ENCODE data around the gene IRX3. TPM values are rescaled to one million over a fixed set of nuclear protein-coding genes. Genes with fewer than 3 reads are reported as not detected.

IRX3 gene
- total RNA-seq, 4 donors from 2014 or later: 4.0 to 22.6 (median 8.9) TPM

DNA sequence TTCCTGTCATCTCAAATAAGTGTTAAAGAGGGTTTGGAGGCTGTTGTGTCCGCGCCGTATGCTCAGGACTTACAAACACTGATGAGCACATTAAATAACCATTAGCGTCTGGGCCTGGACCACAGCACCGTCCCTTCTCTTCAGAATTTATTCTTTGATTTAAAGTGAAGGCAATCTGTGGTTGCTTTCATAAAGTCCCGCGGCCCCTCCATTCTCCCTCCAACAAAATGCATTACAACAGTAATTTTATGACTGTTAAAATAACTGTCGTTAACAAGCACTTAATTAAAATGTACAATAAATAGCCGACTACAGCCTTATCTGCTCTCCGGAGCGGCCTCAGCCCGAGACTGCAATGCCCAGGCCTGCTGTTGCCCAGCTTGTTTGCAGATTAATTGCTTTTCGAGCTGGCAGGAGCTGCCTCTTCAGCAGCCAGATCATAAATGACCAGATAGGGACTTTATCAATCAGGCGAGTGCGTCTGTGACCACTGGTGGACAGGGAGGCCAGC lies 30.6 kb upstream of the IRX3 start:
- 93 to 94% methylated on average over 15 of the region's 15 CpGs for WGBS, 2 donors

DNA sequence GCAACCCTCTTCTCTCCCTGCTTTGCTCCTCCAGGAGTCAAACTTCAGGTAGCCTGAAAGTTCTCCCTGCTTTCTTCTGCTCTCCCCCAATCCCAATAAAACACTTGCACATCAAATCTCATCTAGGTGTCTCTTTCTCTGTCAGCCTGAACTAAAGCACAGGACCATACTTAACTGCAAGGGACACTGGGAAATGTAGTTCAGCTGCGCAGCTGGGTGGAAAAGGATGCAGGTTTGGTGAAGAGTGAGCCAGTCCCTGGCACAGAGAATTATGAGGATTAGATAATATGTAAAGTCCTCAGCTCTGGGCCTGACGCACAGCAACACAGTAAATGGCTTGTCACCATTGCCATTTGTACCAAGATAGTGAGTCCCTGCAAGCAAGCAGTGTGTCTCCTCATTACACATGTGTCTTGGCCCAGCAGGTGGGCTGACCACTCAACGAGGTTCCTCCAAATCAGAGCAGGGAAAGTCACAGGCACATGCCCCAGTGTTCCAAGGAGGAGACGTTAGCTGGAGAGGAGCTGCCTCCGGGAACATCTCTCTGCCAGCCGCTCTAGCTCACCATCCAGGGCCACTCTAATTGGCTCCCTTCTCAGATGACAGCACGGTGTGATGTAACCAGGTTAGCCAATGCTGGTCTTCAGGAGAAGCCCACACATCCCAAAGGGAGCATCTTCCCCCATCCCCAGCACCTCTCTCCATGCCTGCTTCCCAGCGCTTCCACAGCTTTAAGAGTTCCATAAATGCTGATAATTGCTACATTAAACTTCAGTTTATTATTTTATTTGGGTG lies 29.7 kb upstream of the IRX3 start:
- Histone ChIP-seq H3K27ac (no peak overlapping the region), H3K9me3 (no peaks in the 10 kb centered on the region), H3K4me1 (no peaks in the 10 kb centered on the region), H3K36me3 (no peaks in the 10 kb centered on the region), H3K4me3 (replicated peaks in 1 of 3) (no peak overlapping the region), H3K27me3 (no peaks in the 10 kb centered on the region)
- intact Hi-C loops (cut with DNase I): no loop called here
- DNase-seq: no peak
- TF ChIP-seq, protein P1, sequence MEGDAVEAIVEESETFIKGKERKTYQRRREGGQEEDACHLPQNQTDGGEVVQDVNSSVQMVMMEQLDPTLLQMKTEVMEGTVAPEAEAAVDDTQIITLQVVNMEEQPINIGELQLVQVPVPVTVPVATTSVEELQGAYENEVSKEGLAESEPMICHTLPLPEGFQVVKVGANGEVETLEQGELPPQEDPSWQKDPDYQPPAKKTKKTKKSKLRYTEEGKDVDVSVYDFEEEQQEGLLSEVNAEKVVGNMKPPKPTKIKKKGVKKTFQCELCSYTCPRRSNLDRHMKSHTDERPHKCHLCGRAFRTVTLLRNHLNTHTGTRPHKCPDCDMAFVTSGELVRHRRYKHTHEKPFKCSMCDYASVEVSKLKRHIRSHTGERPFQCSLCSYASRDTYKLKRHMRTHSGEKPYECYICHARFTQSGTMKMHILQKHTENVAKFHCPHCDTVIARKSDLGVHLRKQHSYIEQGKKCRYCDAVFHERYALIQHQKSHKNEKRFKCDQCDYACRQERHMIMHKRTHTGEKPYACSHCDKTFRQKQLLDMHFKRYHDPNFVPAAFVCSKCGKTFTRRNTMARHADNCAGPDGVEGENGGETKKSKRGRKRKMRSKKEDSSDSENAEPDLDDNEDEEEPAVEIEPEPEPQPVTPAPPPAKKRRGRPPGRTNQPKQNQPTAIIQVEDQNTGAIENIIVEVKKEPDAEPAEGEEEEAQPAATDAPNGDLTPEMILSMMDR (IDR thresholded peaks at IDR 0.05): no peak
- TF ChIP-seq POLR2A (IDR thresholded peaks at IDR 0.05): no peak
- 89 to 93% methylated on average over 8 of the region's 8 CpGs for WGBS, 2 donors

More for the DNA sequence above, 30.6 kb upstream of the IRX3 start:
- Histone ChIP-seq H3K9me3 (no peaks in the 10 kb centered on the region), H3K27ac (no peak overlapping the region), H3K27me3 (no peaks in the 10 kb centered on the region), H3K36me3 (no peaks in the 10 kb centered on the region), H3K4me1 (no peaks in the 10 kb centered on the region), H3K4me3 (replicated peaks in 1 of 3) (no peak overlapping the region)
- TF ChIP-seq, protein P1 (IDR thresholded peaks at IDR 0.05): no peak
- TF ChIP-seq POLR2A (IDR thresholded peaks at IDR 0.05): no peak
- no peak for DNase-seq
- intact Hi-C loops (cut with DNase I): no loop called here

DNA sequence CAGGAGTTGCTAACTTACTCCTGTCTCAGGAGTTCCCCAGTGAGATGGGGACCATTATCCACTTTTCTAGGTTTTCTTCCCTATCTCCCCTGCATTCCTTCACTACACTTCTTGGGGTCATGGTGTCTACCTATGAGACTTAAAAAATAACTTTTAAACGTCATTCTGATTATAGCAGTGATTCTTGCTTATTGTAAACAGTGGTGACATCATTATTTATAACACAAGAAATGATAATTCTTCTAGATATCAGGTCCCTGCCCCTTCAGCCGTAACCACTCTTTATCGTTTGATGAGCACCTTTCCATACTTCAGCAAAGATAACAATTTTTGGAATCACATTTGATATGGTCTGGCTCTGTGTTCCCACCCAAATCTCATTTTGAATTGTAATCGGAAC lies 27.2 kb upstream of the IRX3 start:
- Histone ChIP-seq H3K27me3 (no peaks in the 10 kb centered on the region), H3K36me3 (no peaks in the 10 kb centered on the region), H3K4me3 (replicated peaks in 1 of 3) (no peak overlapping the region), H3K4me1 (no peaks in the 10 kb centered on the region), H3K27ac (no peak overlapping the region), H3K9me3 (no peaks in the 10 kb centered on the region)
- DNase-seq: no peak
- 87 to 89% methylated on average over 4 of the region's 4 CpGs for WGBS, 2 donors
- intact Hi-C loops (cut with DNase I): no loop called here
- TF ChIP-seq, protein P1 (IDR thresholded peaks at IDR 0.05): no peak
- TF ChIP-seq POLR2A (IDR thresholded peaks at IDR 0.05): no peak

DNA sequence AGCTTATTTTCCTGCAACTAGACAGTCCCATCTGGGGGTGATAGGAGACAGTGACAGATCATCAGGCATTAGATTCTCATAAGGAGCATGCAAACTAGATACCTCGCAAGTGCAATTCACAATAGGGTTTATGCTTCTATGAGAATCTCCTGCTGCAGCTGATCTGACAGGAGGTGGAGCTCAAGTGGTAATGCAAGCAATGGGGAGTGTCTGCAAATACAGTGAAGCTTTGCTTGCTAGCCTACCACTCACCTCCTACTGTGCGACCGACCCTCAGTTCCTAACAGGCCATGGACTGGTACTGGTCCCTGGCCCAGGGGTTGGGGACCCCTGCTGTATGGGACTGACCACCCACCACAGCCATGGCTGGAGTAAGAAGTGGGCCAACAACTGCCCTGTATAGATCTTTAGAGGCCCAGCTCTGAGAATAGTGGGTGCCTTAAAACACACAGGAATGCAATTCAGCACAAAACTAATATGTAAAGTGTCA lies 26.0 kb upstream of the IRX3 start:
- Histone ChIP-seq H3K9me3 (no peaks in the 10 kb centered on the region), H3K36me3 (no peaks in the 10 kb centered on the region), H3K4me3 (replicated peaks in 1 of 3) (no peak overlapping the region), H3K4me1 (no peaks in the 10 kb centered on the region), H3K27ac (no peak overlapping the region), H3K27me3 (no peaks in the 10 kb centered on the region)
- TF ChIP-seq, protein P1 (IDR thresholded peaks at IDR 0.05): no peak
- no peak for TF ChIP-seq POLR2A (IDR thresholded peaks at IDR 0.05)
- WGBS, 2 donors: 93 to 97% methylated on average over 3 of the region's 3 CpGs
- intact Hi-C loops (cut with DNase I): no loop called here
- no peak for DNase-seq

DNA sequence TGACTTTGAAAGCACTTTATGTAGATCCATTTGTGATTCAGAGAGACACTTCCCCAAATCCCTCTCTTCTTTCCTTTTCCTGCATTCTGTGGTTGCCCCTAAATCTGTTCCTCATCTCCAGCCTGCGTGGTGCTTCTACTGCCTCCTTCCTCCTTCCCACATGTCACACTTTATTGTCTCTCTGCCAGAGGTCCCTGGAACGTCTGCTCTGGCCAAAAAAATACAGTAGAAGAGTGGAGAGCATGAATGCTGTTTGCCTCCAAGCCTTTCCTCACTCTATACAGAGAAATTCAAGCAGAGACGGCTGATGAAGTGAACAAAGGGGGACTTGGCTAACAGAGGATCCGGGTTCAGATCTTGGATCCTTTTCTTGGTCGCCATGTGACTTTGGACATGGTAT lies 22.8 kb upstream of the IRX3 start:
- H3K9me3 ChIP-seq: no peaks in the 10 kb centered on the region
- WGBS, 2 donors: 72 to 75% methylated on average over 5 of the region's 5 CpGs
- TF ChIP-seq, protein P1 (IDR thresholded peaks at IDR 0.05): no peak
- TF ChIP-seq POLR2A (IDR thresholded peaks at IDR 0.05): no peak
- H3K27ac ChIP-seq: no peak overlapping the region
- no peaks in the 10 kb centered on the region for H3K36me3 ChIP-seq
- H3K4me3 ChIP-seq (replicated peaks in 1 of 3): no peak overlapping the region
- H3K4me1 ChIP-seq: no peaks in the 10 kb centered on the region
- H3K27me3 ChIP-seq: no peaks in the 10 kb centered on the region
- intact Hi-C loops (cut with DNase I): no loop called here
- no peak for DNase-seq

All from thyroid gland (tissue), 4 donors.